DND-41 (cell line): ENCODE measurements around the gene DNAH10.

ENCODE experiments used
- CTCF ChIP-seq: IDR thresholded peaks from 2 replicates; pipeline ENCODE4 v1.5.1; 2012; ENCODE audit warnings: borderline replicate concordance, low read length, moderate library complexity, mild to moderate bottlenecking; ENCODE audit not compliant: poor library complexity, severe bottlenecking; ENCODE audit errors: extremely low read depth
- EZH2 ChIP-seq: IDR thresholded peaks from 3 replicates; pipeline ENCODE4 v1.6.1; 2012; ENCODE audit warnings: borderline replicate concordance, low read depth, mild to moderate bottlenecking, moderate library complexity, low read length, inconsistent platforms; ENCODE audit not compliant: severe bottlenecking

DNA sequence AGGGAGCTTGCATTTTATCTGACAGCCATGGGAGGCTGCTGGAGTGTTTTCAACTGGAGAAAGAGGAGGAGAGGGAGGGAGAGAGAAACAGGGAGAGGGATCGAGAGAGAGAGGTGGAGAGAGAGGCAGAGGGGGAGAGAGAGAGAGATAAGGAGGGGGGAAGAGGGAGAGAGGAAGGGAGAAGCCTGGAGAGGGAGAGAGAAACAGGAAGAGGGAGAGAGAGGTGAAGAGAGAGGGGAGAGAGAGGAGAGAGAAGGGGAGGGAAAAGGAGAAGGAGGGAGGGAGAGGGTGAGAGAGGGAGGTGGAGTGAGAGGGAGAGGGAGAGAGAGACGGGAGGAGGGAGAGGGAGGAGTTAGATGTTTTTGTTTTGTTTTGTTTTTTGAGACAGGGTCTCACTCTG lies 45.6 kb downstream of the DNAH10 start:
- TF ChIP-seq CTCF, result no peak
- TF ChIP-seq EZH2, result no peak
